Liver (tissue), 9 donors: ENCODE measurements around the gene CDH13. TPM values are rescaled to one million over a fixed set of nuclear protein-coding genes. Genes with fewer than 3 reads are reported as not detected.

Experiments
- DNase-seq: peaks from one replicate; pipeline ENCODE4 v3.0.0-alpha.2; 2017; ENCODE audit warnings: low spot score
- H3K27ac ChIP-seq, 2 donors: one replicate each; pipeline ENCODE4 v1.7.0; 2013; ENCODE audit warnings: inconsistent platforms in 2 of 2, low read length in 2 of 2, control low read depth in 1 of 2, low read depth in 1 of 2, mild to moderate bottlenecking in 1 of 2
- H3K27me3 ChIP-seq, 4 donors: one replicate each; pipeline versions ENCODE4 v1.6.1 to v1.7.0; 2013; ENCODE audit warnings: low read length in 3 of 4, inconsistent platforms in 1 of 4, mild to moderate bottlenecking in 1 of 4, moderate library complexity in 1 of 4; ENCODE audit not compliant: control insufficient read depth in 4 of 4, insufficient read depth in 4 of 4
- H3K36me3 ChIP-seq, 4 donors: one replicate each; pipeline versions ENCODE4 v1.6.1 to v1.7.0; 2013; ENCODE audit warnings: low read length in 3 of 4, mild to moderate bottlenecking in 3 of 4, low read depth in 1 of 4, moderate library complexity in 1 of 4; ENCODE audit not compliant: control insufficient read depth in 4 of 4, insufficient read depth in 3 of 4
- H3K4me1 ChIP-seq, 4 donors: one replicate each; pipeline versions ENCODE4 v1.6.1 to v1.7.0; 2013; ENCODE audit warnings: low read length in 3 of 4, mild to moderate bottlenecking in 3 of 4, moderate library complexity in 1 of 4; ENCODE audit not compliant: control insufficient read depth in 4 of 4, insufficient read depth in 4 of 4
- H3K4me3 ChIP-seq, 3 donors: one replicate each; pipeline versions ENCODE4 v1.6.1 to v1.7.0; 2013; ENCODE audit warnings: low read length in 3 of 3, control low read depth in 1 of 3, low read depth in 1 of 3, mild to moderate bottlenecking in 1 of 3
- H3K9ac ChIP-seq, 2 donors: one replicate each; pipeline ENCODE4 v1.7.0; 2013; ENCODE audit warnings: low read length in 2 of 2, mild to moderate bottlenecking in 2 of 2, moderate library complexity in 2 of 2, control low read depth in 1 of 2, low read depth in 1 of 2
- H3K9me3 ChIP-seq, 4 donors: one replicate each; pipeline versions ENCODE4 v1.6.1 to v1.7.0; 2013; ENCODE audit warnings: low read length in 3 of 4; ENCODE audit not compliant: control insufficient read depth in 4 of 4
- EGR1 ChIP-seq, 2 donors: IDR thresholded peaks; 2 replicates each; pipeline ENCODE4 v1.6.1; 2016 to 2018; ENCODE audit warnings: antibody characterized with exemption in 2 of 2, low read depth in 2 of 2
- FOXA1 ChIP-seq: IDR thresholded peaks from 2 replicates; pipeline ENCODE4 v1.6.1; 2016; ENCODE audit warnings: antibody characterized with exemption
- FOXA2 ChIP-seq: IDR thresholded peaks from 2 replicates; pipeline ENCODE4 v1.6.1; 2016; ENCODE audit warnings: antibody characterized with exemption
- GABPA ChIP-seq, 2 donors: IDR thresholded peaks in 1 of 2; conservative IDR thresholded peaks in 1 of 2; 2 replicates each; pipeline ENCODE4 v1.6.1; 2016; ENCODE audit warnings: antibody characterized with exemption in 2 of 2, mild to moderate bottlenecking in 1 of 2, moderate library complexity in 1 of 2
- HNF4A ChIP-seq, 2 donors: conservative IDR thresholded peaks; 2 replicates each; pipeline ENCODE4 v1.6.1; 2016; ENCODE audit warnings: antibody characterized with exemption in 2 of 2, mild to moderate bottlenecking in 2 of 2
- HNF4G ChIP-seq: IDR thresholded peaks from 2 replicates; pipeline ENCODE4 v1.6.1; 2016; ENCODE audit warnings: antibody characterized with exemption
- NR2F2 ChIP-seq: IDR thresholded peaks from 2 replicates; pipeline ENCODE4 v1.6.1; 2016; ENCODE audit warnings: antibody characterized with exemption
- RAD21 ChIP-seq, 2 donors: IDR thresholded peaks; 2 replicates each; pipeline ENCODE4 v1.6.1; 2016; ENCODE audit warnings: antibody characterized with exemption in 2 of 2, mild to moderate bottlenecking in 2 of 2
- RXRA ChIP-seq, 2 donors: IDR thresholded peaks; 2 replicates each; pipeline ENCODE4 v1.6.1; 2017 to 2018; ENCODE audit warnings: antibody characterized with exemption in 2 of 2, mild to moderate bottlenecking in 1 of 2
- SP1 ChIP-seq: IDR thresholded peaks from 2 replicates; pipeline ENCODE4 v1.6.1; 2018; ENCODE audit warnings: antibody characterized with exemption, mild to moderate bottlenecking
- TAF1 ChIP-seq: conservative IDR thresholded peaks from 2 replicates; pipeline ENCODE4 v1.6.1; 2016; ENCODE audit warnings: antibody characterized with exemption, mild to moderate bottlenecking
- YY1 ChIP-seq: IDR thresholded peaks from 2 replicates; pipeline ENCODE4 v1.6.1; 2016; ENCODE audit warnings: antibody characterized with exemption, mild to moderate bottlenecking
- WGBS: extraction: QIAGEN DNeasy Blood & Tissue Kit; methylation state at CpG from one replicate; pipeline ENCODE4 v1.1.7; 2013; 5-methylcytosine and 5-hydroxymethylcytosine counted together
- polyA plus RNA-seq, 2 donors: library from polyadenylated mRNA; stranded (reverse) in 1 of 2; unstranded in 1 of 2; fragments of 200-250 nt in 1 of 2; fragments of >200 nt in 1 of 2; fragmentation: Nextera tagmentation in 1 of 2; extraction: Ambion mirVana in 1 of 2; gene quantifications; one replicate each; pipeline versions ENCODE4 v1.2.1 to v1.2.3, GENCODE V29; 2013 to 2015
- total RNA-seq, 2 donors: library from RNA; depleted of rRNA; stranded (reverse); fragments of >200 nt; gene quantifications; one replicate each; pipeline ENCODE4 v1.2.3, GENCODE V29; 2014
- TF ChIP-seq, protein P1 (sequence below): IDR thresholded peaks from 2 replicates; pipeline ENCODE4 v1.6.1; 2016; ENCODE audit warnings: antibody characterized with exemption, mild to moderate bottlenecking
- TF ChIP-seq, protein P2 (sequence below): IDR thresholded peaks from 2 replicates; pipeline ENCODE4 v1.6.1; 2016; ENCODE audit warnings: antibody characterized with exemption
- TF ChIP-seq, protein P3 (sequence below): IDR thresholded peaks from 2 replicates; pipeline ENCODE4 v1.6.1; 2016; ENCODE audit warnings: antibody characterized with exemption
- TF ChIP-seq, protein P4 (sequence below): fragments of 150-350 bp; IDR thresholded peaks from 2 replicates; pipeline ENCODE4 v1.5.1; 2017; ENCODE audit warnings: improper control_type of control experiment, low read depth, low read length; ENCODE audit not compliant: missing input control
- TF ChIP-seq, protein P5 (sequence below): IDR thresholded peaks from 2 replicates; pipeline ENCODE4 v1.6.1; 2016; ENCODE audit warnings: antibody characterized with exemption
- donor health status: healthy.
- donor health status: healthy.
- donor health status: healthy.
- donor health status: healthy.
- donor health status: healthy.

CDH13 gene
- total and polyA plus RNA-seq, 4 donors: 0.21 to 1.5 (median 0.58) TPM

DNA sequence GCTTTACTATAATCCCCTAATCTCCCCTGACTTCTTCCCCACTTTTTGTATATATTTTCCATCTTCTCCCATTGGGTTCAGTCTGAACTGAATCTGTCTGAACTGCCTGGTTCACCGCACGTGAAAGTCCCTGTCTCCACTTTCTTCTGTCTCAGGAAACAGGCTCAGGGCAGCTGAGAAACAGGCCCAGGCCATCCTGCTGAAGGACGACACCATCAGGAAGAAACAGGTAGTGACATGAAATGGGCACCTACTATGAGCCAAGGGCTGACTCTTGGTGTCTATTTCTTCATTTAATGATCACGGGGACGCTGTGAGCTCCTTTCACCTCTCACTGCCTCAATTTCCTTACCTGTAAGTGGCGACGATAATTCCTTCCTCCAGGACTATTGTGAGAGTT lies 1090.5 kb downstream of the CDH13 start:
- no peak for DNase-seq
- H3K4me3 ChIP-seq: no peak overlapping the region

DNA sequence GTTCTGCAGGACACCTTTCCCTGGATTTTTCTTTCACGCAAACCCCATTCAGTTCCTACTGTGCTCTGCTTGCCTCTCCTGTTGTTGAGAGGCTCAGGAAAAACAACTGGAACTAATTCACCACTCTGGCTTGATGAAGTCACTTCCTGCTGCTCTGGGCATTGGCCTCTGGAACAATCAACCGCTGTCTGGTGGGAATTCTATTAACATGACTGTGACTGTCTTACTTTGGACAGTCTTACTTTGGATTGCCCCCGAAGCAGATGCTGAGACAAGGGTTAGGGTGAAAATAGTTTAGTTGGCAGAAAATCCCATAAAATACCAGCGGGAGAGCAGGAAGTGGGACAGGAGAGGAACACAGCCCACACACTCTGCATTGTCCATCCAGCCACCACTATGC lies 1091.0 kb downstream of the CDH13 start:
- Histone ChIP-seq H3K4me3 (no peak overlapping the region), H3K4me1 (no peaks in the 10 kb centered on the region), H3K36me3 (no peaks in the 10 kb centered on the region), H3K9me3 (no peaks in the 10 kb centered on the region), H3K9ac (no peak overlapping the region), H3K27me3 (no peaks in the 10 kb centered on the region), H3K27ac (no peak overlapping the region)
- 65% methylated on average over 4 of the region's 4 CpGs for WGBS
- DNase-seq: no peak
- TF ChIP-seq, protein P1, sequence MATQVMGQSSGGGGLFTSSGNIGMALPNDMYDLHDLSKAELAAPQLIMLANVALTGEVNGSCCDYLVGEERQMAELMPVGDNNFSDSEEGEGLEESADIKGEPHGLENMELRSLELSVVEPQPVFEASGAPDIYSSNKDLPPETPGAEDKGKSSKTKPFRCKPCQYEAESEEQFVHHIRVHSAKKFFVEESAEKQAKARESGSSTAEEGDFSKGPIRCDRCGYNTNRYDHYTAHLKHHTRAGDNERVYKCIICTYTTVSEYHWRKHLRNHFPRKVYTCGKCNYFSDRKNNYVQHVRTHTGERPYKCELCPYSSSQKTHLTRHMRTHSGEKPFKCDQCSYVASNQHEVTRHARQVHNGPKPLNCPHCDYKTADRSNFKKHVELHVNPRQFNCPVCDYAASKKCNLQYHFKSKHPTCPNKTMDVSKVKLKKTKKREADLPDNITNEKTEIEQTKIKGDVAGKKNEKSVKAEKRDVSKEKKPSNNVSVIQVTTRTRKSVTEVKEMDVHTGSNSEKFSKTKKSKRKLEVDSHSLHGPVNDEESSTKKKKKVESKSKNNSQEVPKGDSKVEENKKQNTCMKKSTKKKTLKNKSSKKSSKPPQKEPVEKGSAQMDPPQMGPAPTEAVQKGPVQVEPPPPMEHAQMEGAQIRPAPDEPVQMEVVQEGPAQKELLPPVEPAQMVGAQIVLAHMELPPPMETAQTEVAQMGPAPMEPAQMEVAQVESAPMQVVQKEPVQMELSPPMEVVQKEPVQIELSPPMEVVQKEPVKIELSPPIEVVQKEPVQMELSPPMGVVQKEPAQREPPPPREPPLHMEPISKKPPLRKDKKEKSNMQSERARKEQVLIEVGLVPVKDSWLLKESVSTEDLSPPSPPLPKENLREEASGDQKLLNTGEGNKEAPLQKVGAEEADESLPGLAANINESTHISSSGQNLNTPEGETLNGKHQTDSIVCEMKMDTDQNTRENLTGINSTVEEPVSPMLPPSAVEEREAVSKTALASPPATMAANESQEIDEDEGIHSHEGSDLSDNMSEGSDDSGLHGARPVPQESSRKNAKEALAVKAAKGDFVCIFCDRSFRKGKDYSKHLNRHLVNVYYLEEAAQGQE: no peak
- TF ChIP-seq RAD21 (IDR thresholded peaks at IDR 0.05) (no peak), HNF4G (no peak), NR2F2 (no peak), HNF4A (conservative IDR thresholded peaks at IDR 0.05) (no peak), RXRA (IDR thresholded peaks at IDR 0.05) (peak; percentile 74 to 80), YY1 (no peak)

More for the DNA sequence above, 1090.5 kb downstream of the CDH13 start:
- H3K27me3 ChIP-seq: no peaks in the 10 kb centered on the region
- no peak overlapping the region for H3K9ac ChIP-seq
- WGBS: 70% methylated on average over 7 of the region's 7 CpGs
- H3K4me1 ChIP-seq: no peaks in the 10 kb centered on the region
- H3K36me3 ChIP-seq: no peaks in the 10 kb centered on the region
- no peak overlapping the region for H3K27ac ChIP-seq
- TF ChIP-seq, protein P2, sequence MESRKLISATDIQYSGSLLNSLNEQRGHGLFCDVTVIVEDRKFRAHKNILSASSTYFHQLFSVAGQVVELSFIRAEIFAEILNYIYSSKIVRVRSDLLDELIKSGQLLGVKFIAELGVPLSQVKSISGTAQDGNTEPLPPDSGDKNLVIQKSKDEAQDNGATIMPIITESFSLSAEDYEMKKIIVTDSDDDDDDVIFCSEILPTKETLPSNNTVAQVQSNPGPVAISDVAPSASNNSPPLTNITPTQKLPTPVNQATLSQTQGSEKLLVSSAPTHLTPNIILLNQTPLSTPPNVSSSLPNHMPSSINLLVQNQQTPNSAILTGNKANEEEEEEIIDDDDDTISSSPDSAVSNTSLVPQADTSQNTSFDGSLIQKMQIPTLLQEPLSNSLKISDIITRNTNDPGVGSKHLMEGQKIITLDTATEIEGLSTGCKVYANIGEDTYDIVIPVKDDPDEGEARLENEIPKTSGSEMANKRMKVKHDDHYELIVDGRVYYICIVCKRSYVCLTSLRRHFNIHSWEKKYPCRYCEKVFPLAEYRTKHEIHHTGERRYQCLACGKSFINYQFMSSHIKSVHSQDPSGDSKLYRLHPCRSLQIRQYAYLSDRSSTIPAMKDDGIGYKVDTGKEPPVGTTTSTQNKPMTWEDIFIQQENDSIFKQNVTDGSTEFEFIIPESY: no peak
- TF ChIP-seq, protein P3, sequence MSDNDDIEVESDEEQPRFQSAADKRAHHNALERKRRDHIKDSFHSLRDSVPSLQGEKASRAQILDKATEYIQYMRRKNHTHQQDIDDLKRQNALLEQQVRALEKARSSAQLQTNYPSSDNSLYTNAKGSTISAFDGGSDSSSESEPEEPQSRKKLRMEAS: no peak
- no peak for TF ChIP-seq EGR1 (IDR thresholded peaks at IDR 0.05; ENCODE audit: low read depth in 2 of 2)
- no peak for TF ChIP-seq HNF4G
- H3K9me3 ChIP-seq: no peaks in the 10 kb centered on the region

DNA sequence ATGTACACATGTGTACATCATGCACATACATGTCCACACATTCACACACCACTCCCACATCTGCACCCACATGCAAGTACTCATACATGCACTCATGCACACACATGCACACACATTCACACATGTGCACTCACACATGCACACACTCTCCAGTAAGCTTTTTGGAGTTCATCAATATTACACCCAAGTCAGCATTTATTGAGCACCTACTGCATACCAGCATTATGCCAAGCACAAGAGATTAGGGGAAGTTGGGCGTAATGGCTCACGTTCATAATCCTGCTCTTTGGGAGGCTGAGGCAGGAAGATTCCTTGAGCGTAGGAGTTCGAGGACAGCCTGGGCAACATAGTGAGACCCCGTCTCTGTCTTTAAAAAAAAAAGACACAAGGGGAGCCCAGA lies 1093.4 kb downstream of the CDH13 start:
- H3K4me3 ChIP-seq: no peak overlapping the region
- H3K27me3 ChIP-seq: no peaks in the 10 kb centered on the region
- H3K9me3 ChIP-seq: no peaks in the 10 kb centered on the region
- no peak for DNase-seq
- WGBS: 89% methylated on average over 5 of the region's 5 CpGs
- H3K27ac ChIP-seq: no peak overlapping the region
- H3K9ac ChIP-seq: no peak overlapping the region
- H3K4me1 ChIP-seq: no peaks in the 10 kb centered on the region
- no peaks in the 10 kb centered on the region for H3K36me3 ChIP-seq
- TF ChIP-seq HNF4G: no peak
- TF ChIP-seq RAD21 (IDR thresholded peaks at IDR 0.05): no peak
- TF ChIP-seq GABPA (IDR thresholded peaks at IDR 0.05 in 1 of 2, conservative IDR thresholded peaks at IDR 0.05 in 1 of 2): no peak
- TF ChIP-seq, protein P3: no peak
- no peak for TF ChIP-seq SP1
- TF ChIP-seq EGR1 (IDR thresholded peaks at IDR 0.05; ENCODE audit: low read depth in 2 of 2): no peak
- TF ChIP-seq NR2F2: no peak
- TF ChIP-seq HNF4A (conservative IDR thresholded peaks at IDR 0.05): no peak
- TF ChIP-seq, protein P4, sequence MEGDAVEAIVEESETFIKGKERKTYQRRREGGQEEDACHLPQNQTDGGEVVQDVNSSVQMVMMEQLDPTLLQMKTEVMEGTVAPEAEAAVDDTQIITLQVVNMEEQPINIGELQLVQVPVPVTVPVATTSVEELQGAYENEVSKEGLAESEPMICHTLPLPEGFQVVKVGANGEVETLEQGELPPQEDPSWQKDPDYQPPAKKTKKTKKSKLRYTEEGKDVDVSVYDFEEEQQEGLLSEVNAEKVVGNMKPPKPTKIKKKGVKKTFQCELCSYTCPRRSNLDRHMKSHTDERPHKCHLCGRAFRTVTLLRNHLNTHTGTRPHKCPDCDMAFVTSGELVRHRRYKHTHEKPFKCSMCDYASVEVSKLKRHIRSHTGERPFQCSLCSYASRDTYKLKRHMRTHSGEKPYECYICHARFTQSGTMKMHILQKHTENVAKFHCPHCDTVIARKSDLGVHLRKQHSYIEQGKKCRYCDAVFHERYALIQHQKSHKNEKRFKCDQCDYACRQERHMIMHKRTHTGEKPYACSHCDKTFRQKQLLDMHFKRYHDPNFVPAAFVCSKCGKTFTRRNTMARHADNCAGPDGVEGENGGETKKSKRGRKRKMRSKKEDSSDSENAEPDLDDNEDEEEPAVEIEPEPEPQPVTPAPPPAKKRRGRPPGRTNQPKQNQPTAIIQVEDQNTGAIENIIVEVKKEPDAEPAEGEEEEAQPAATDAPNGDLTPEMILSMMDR: no peak
- no peak for TF ChIP-seq FOXA1
- TF ChIP-seq, protein P2: no peak
- TF ChIP-seq, protein P5, sequence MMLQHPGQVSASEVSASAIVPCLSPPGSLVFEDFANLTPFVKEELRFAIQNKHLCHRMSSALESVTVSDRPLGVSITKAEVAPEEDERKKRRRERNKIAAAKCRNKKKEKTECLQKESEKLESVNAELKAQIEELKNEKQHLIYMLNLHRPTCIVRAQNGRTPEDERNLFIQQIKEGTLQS: no peak
- TF ChIP-seq TAF1: no peak
- TF ChIP-seq FOXA2: no peak
